Smooth muscle cell (in vitro differentiated cells): Measurements from ENCODE around the gene PDE11A. TPM values are rescaled to one million over a fixed set of nuclear protein-coding genes. Genes with fewer than 3 reads are reported as not detected.

Experiments
- DNase-seq: peaks from one replicate; lab custom pipeline; 2025; ENCODE audit not compliant: unreplicated experiment; lab: John Stamatoyannopoulos, UW
- H2AFZ ChIP-seq: fragments of 200-600 bp; sonication (generic); 2 replicates; pipeline ENCODE4 v1.6.0; 2016; ENCODE audit warnings: antibody characterized with exemption, low read depth, mild to moderate bottlenecking
- H3F3A ChIP-seq: fragments of 200-600 bp; sonication (generic); 2 replicates; pipeline ENCODE4 v1.6.0; 2017; ENCODE audit warnings: antibody characterized with exemption, low read depth
- H3K27ac ChIP-seq: fragments of 200-600 bp; sonication (generic); 2 replicates; pipeline ENCODE4 v1.5.1; 2016; ENCODE audit warnings: low read depth, mild to moderate bottlenecking
- H3K27me3 ChIP-seq: fragments of 200-600 bp; sonication (generic); 2 replicates; pipeline ENCODE4 v1.6.1; 2016; ENCODE audit warnings: low read depth, mild to moderate bottlenecking
- H3K36me3 ChIP-seq: fragments of 200-600 bp; sonication (generic); 2 replicates; pipeline ENCODE4 v1.5.1; 2016; ENCODE audit warnings: low read depth
- H3K4me1 ChIP-seq: fragments of 200-600 bp; sonication (generic); 2 replicates; pipeline ENCODE4 v1.5.1; 2016; ENCODE audit warnings: low read depth
- H3K4me2 ChIP-seq: fragments of 200-600 bp; sonication (generic); 2 replicates; pipeline ENCODE4 v1.6.0; 2016; ENCODE audit warnings: mild to moderate bottlenecking
- H3K4me3 ChIP-seq: fragments of 200-600 bp; sonication (generic); 2 replicates; pipeline ENCODE4 v1.5.1; 2016; ENCODE audit warnings: mild to moderate bottlenecking
- H3K79me2 ChIP-seq: fragments of 200-600 bp; sonication (generic); 2 replicates; pipeline ENCODE4 v1.6.0; 2016; ENCODE audit warnings: low read depth, mild to moderate bottlenecking
- H3K9ac ChIP-seq: fragments of 200-600 bp; sonication (generic); 2 replicates; pipeline ENCODE4 v1.6.0; 2016; ENCODE audit warnings: low read depth
- H3K9me3 ChIP-seq: fragments of 200-600 bp; sonication (generic); replicated peaks from 2 replicates; pipeline ENCODE4 v1.5.1; 2016; ENCODE audit warnings: low read depth
- H4K20me1 ChIP-seq: fragments of 200-600 bp; sonication (generic); 2 replicates; pipeline ENCODE4 v1.6.0; 2016; ENCODE audit warnings: low read depth
- WGBS: methylation state at CpG from one replicate; pipeline ENCODE4 v1.1.7; 2016; ENCODE audit warnings: low lambda C conversion rate; 5-methylcytosine and 5-hydroxymethylcytosine counted together
- polyA plus RNA-seq: library from polyadenylated mRNA; unstranded; fragments of >200 nt; fragmentation: Nextera tagmentation; extraction: Ambion mirVana; gene quantifications from 2 replicates; pipeline ENCODE4 v1.2.1, GENCODE V29; 2016
- total RNA-seq: library from RNA; depleted of rRNA; stranded (reverse); fragments of >200 nt; gene quantifications from 2 replicates; pipeline ENCODE4 v1.2.3, GENCODE V29; 2014
- TF ChIP-seq, protein P1 (sequence below): fragments of 200-600 bp; sonication (generic); IDR thresholded peaks from 2 replicates; pipeline ENCODE4 v1.5.1; 2017; ENCODE audit warnings: borderline replicate concordance, mild to moderate bottlenecking, antibody characterized with exemption; ENCODE audit not compliant: insufficient read depth, poor library complexity, severe bottlenecking

PDE11A gene
- total and polyA plus RNA-seq, 2 experiments from 2014 or later, result under 0.01 TPM; not detected in 1

DNA sequence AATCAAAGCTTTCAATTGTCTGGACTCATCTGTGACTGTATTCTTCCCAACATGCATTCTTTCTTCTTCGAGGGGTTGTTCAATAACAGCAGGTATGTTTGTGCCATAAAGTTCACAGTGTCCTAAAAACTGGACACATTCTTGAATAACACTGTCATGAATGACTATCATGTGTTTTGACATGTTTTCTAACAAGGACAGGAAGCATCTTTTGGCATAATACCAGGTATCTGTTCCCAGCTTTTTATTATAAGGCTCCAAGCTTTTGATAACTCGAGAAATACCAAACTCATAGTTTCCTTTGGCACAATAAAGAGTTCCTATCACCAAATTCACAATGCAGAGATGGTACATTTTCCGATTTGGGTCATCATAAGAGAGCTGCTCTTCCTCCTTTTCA, 455.8 kb downstream of the PDE11A start:
- no peaks in the 10 kb centered on the region for H3F3A ChIP-seq
- H3K36me3 ChIP-seq, result no peaks in the 10 kb centered on the region
- no peaks in the 10 kb centered on the region for H3K79me2 ChIP-seq
- H3K27me3 ChIP-seq, result no peaks in the 10 kb centered on the region
- H3K4me1 ChIP-seq, result peaks cover 18% of the 10 kb centered on the region
- H3K9me3 ChIP-seq, result no peaks in the 10 kb centered on the region
- H2AFZ ChIP-seq, result no peak overlapping the region
- H3K9ac ChIP-seq, result no peak overlapping the region
- H3K4me3 ChIP-seq, result no peak overlapping the region
- TF ChIP-seq, protein P1, sequence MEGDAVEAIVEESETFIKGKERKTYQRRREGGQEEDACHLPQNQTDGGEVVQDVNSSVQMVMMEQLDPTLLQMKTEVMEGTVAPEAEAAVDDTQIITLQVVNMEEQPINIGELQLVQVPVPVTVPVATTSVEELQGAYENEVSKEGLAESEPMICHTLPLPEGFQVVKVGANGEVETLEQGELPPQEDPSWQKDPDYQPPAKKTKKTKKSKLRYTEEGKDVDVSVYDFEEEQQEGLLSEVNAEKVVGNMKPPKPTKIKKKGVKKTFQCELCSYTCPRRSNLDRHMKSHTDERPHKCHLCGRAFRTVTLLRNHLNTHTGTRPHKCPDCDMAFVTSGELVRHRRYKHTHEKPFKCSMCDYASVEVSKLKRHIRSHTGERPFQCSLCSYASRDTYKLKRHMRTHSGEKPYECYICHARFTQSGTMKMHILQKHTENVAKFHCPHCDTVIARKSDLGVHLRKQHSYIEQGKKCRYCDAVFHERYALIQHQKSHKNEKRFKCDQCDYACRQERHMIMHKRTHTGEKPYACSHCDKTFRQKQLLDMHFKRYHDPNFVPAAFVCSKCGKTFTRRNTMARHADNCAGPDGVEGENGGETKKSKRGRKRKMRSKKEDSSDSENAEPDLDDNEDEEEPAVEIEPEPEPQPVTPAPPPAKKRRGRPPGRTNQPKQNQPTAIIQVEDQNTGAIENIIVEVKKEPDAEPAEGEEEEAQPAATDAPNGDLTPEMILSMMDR, result no peak
- H3K27ac ChIP-seq, result no peak overlapping the region
- WGBS, result 85% methylated on average over 3 of the region's 3 CpGs
- no peak for DNase-seq
- no peak overlapping the region for H3K4me2 ChIP-seq
- H4K20me1 ChIP-seq, result no peaks in the 10 kb centered on the region

DNA sequence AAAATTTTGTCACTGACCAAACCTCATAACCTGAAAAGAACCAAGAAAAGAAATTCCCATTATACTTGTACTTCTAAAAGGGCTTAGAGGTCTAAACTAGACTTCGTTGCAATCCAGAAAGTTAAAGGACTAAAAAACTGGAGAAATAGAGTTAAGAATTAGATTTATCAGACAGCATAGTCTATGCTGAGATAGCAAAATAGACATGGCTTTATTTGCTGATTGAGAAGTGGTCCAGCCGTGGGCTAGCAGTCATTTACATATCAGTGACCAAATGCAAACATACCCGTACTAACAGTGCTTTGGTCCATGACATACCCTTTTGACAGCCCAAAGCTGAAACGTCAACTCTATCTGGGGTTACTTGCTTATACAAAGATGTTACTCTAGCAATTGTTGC, 456.5 kb downstream of the PDE11A start:
- Histone ChIP-seq H3K9me3 (no peaks in the 10 kb centered on the region), H3F3A (no peaks in the 10 kb centered on the region), H3K36me3 (no peaks in the 10 kb centered on the region), H3K4me2 (peak overlapping the region; percentile 25), H3K27me3 (no peaks in the 10 kb centered on the region), H3K79me2 (no peaks in the 10 kb centered on the region), H4K20me1 (no peaks in the 10 kb centered on the region), H3K9ac (no peak overlapping the region), H2AFZ (no peak overlapping the region), H3K4me3 (no peak overlapping the region), H3K27ac (no peak overlapping the region), H3K4me1 (peaks cover 21% of the 10 kb centered on the region)
- WGBS, result 77% methylated on average over 4 of the region's 4 CpGs
- TF ChIP-seq, protein P1, result no peak
- DNase-seq, result no peak

DNA sequence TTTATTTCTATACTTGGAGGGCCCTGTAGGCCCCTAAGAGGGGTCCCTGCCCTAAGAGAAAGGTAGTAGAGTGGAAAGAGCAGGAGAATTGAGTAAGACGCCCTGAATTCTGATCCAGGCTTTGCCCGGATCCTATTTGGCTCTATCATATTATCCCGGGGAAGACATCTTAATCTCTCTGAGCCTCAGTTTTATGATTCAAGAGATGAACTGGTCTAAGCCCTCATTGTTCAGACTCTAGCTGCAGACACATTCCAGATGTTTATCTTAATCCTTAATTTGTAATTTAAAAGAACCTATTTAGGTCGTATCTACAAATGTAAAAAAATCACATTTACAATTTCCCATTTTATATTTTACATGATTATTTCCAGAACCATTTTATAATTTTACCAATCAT, 459.9 kb downstream of the PDE11A start:
- Histone ChIP-seq H3K4me3 (no peak overlapping the region), H3F3A (no peaks in the 10 kb centered on the region), H2AFZ (no peak overlapping the region), H3K4me1 (peaks cover 17% of the 10 kb centered on the region), H3K9ac (no peak overlapping the region), H3K36me3 (no peaks in the 10 kb centered on the region), H3K27ac (no peak overlapping the region), H3K9me3 (no peaks in the 10 kb centered on the region), H3K79me2 (no peaks in the 10 kb centered on the region), H4K20me1 (no peaks in the 10 kb centered on the region), H3K27me3 (no peaks in the 10 kb centered on the region), H3K4me2 (peak overlapping the region; percentile 31)
- WGBS, result 12% methylated on average over 4 of the region's 4 CpGs
- no peak for DNase-seq
- TF ChIP-seq, protein P1, result no peak

DNA sequence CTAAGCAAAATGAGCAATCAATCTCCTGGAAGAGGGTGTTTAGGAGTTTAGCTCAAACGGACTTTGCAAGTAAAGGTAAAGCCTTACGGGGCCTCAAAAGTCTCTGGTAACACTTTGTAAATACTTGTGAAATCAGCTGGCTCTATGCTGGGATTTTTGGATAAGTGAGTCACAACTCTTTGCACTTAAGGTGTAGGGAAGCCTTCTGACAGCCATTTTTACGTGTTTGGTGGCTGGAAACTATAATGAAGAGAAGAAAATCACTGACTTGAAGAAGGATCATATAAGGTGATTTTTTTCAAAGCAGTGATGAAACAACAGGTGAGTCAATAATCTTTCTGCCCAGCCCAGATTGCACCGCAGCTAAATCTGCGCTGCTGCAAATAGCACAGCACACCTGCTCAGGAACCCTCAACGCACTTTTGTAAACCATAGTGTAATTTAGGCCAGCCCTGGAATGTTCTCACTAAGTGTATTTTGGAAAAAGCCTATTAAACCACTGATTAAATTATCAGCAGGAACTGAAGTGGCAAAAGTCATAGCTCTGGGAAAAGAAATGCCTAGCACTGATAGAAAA, 461.2 kb downstream of the PDE11A start:
- WGBS, result 58% methylated on average over 6 of the region's 6 CpGs
- no peaks in the 10 kb centered on the region for H3F3A ChIP-seq
- H3K4me2 ChIP-seq, result no peak overlapping the region

More for the DNA sequence above, 461.2 kb downstream of the PDE11A start:
- Histone ChIP-seq H2AFZ (no peak overlapping the region), H3K4me1 (peaks cover 17% of the 10 kb centered on the region), H4K20me1 (no peaks in the 10 kb centered on the region), H3K27me3 (no peaks in the 10 kb centered on the region), H3K27ac (no peak overlapping the region), H3K79me2 (no peaks in the 10 kb centered on the region), H3K9me3 (no peaks in the 10 kb centered on the region), H3K9ac (no peak overlapping the region), H3K4me3 (no peak overlapping the region), H3K36me3 (no peaks in the 10 kb centered on the region)
- TF ChIP-seq, protein P1, result no peak
- no peak for DNase-seq
